Spleen (tissue), 7 donors: ENCODE results near the gene KCNK4.

Experiments
- CTCF ChIP-seq, 11 experiments: fragments of 200-600 bp in 7 of 11; fragments of 450-650 bp in 4 of 11; sonication (generic) in 4 of 11; IDR thresholded peaks in 8 of 11; conservative IDR thresholded peaks in 3 of 11; 1 replicate in 7 of 11; 2 replicates in 4 of 11; pipeline versions ENCODE4 v1.4.0 to v1.8.0; 2016 to 2021; ENCODE audit warnings: antibody characterized with exemption in 11 of 11, inconsistent platforms in 4 of 11, mild to moderate bottlenecking in 1 of 11
- POLR2AphosphoS5 ChIP-seq, 3 donors: sonication (generic); formaldehyde crosslinking; IDR thresholded peaks; one replicate each; pipeline ENCODE4 v1.5.1; 2017; ENCODE audit warnings: antibody characterized with exemption in 3 of 3
- donor health status: DM: no; HTN: no; CAD: no; lungs with moderate emphysema.
- donor health status: DM: no; HTN: no; CAD: no.
- donor health status: DM: no; HTN: no; CAD: no.

- TF ChIP-seq POLR2AphosphoS5 (IDR thresholded peaks at IDR 0.05), result no peak
- no peak for TF ChIP-seq CTCF (IDR thresholded peaks at IDR 0.05 in 8 of 11, conservative IDR thresholded peaks at IDR 0.05 in 3 of 11)
Observed at GRCh38 chr11:64288353-64288750, 2.8 kb upstream of the KCNK4 start.
